Activated CD4-positive, alpha-beta memory T cell treated with anti-CD3 and anti-CD28 coated beads, Interleukin-2, amount 10 ng/mL, durations not matched to agents 7 days and 5 days (primary cell): ENCODE data around the gene SGK2. TPM values are rescaled to one million over a fixed set of nuclear protein-coding genes. Genes with fewer than 3 reads are reported as not detected.

ENCODE experiments used
- CTCF ChIA-PET: fragments of 350-600 bp; sonication (Branson Sonifier 250); formaldehyde crosslinking; loops from one replicate; lab custom pipeline; 2021; ENCODE audit warnings: antibody characterized with exemption, inconsistent platforms; lab: Charles Lee
- POLR2A ChIA-PET: fragments of 350-600 bp; sonication (Branson Sonifier 250); formaldehyde crosslinking; loops from one replicate; lab custom pipeline; 2021; ENCODE audit warnings: antibody characterized with exemption; lab: Charles Lee
- DNase-seq: peaks from one replicate; pipeline ENCODE4 v3.0.0-alpha.2; 2020
- H3K27ac Mint-ChIP-seq: one replicate; pipeline ENCODE4 v1.8.0; 2021; ENCODE audit warnings: mild to moderate bottlenecking, mixed read lengths
- H3K27me3 Mint-ChIP-seq: one replicate; pipeline ENCODE4 v1.8.0; 2021; ENCODE audit warnings: mixed read lengths
- H3K36me3 Mint-ChIP-seq: one replicate; pipeline ENCODE4 v1.8.0; 2021; ENCODE audit warnings: low read depth, mixed read lengths
- H3K4me1 Mint-ChIP-seq: one replicate; pipeline ENCODE4 v1.8.0; 2021; ENCODE audit warnings: mixed read lengths
- H3K4me3 Mint-ChIP-seq: one replicate; pipeline ENCODE4 v1.8.0; 2021; ENCODE audit warnings: mild to moderate bottlenecking, mixed read lengths
- H3K9me3 Mint-ChIP-seq: one replicate; pipeline ENCODE4 v1.8.0; 2021; ENCODE audit warnings: mixed read lengths
- total RNA-seq, 2 experiments: library from RNA; stranded (reverse); gene quantifications; one replicate each; pipeline ENCODE4 v1.2.3, GENCODE V29; 2021

The SGK2 gene
- total RNA-seq, 2 experiments from 2014 or later: 0.53 TPM; not detected in 1

DNA sequence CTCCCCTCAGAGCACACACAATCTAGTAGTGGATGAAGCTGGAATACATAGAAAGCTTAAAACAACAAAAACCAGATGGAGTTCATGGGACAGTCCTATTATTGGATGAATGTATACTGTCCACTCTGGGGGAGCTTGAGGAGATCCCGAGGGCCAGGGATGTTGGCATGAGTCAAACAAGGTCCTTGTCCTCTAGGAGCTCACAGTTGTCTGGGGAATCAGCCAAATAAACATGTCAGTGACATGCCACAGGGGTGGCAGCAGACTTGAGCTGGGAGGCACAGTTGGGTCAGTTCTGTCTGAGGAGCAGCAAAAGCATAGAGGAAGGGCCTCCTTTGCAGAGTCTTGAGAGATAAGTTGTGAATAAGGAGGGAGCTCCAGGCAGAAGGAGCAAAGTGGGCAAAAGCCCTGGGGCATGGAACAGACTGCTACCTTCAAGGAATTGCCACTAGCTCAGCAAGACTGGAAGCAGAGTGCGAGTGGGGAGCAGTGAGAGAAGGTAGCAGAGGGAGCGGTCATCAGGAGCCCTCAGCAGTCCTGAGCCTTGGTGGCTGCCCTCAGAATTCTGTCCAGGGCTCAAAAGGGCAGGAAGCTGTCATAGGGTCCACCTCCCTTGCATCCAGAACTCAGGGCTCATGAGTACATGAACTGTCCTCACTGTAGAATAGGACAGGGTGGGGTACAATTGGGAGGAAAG, 29.2 kb upstream of the SGK2 start:
- CTCF ChIA-PET: interaction anchor here (0.9 to 1.3 kb wide), 2 partner anchors 9 to 11 kb away, joined by 3 read pairs; no protein-coding TSS in a partner anchor
- H3K27me3 Mint-ChIP-seq: peaks cover 1% of the 10 kb centered on the region
- POLR2A ChIA-PET: no interaction called here

DNA sequence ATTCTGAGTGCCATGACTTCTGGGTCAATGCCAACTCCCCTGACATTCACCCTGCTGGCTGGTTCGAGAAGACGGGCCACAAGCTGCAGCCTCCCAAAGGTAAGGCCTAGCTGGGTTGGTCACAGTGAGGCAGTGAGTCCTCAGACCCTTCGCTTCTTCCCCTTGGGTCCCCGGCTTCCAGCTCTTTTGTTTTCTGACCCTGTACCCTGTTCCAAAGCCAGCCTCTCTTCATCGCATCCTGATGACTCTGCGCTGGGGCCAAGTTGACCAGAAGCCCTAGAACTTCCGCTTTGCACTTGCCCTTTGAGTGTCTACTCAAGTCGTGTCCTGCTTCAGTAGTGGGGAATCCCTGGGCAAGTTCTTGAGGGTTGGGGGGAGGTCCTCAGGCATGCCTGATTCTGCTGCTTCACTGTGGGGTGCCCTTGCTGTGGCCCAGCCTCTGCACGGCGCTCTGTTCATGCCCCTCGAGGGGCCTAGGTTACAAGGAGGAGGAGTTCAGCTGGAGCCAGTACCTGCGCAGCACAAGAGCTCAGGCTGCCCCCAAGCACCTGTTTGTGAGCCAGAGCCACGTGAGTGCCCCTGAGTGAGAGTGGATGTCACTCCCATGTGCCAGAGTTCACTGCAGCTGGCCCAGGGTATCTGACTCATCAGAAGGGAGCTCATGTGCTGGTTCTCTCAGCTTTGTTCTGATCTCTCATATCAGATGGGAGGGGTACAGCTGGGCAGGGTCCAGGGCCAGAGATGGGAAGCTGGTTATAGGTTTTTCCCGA, 28.3 kb upstream of the SGK2 start:
- no peak for DNase-seq
- Mint-ChIP-seq H3K36me3 (no peaks in the 10 kb centered on the region), H3K4me1 (no peaks in the 10 kb centered on the region), H3K4me3 (no peak overlapping the region), H3K27me3 (peaks cover 1% of the 10 kb centered on the region), H3K27ac (peak overlapping the region; percentile 21), H3K9me3 (no peaks in the 10 kb centered on the region)
- ChIA-PET POLR2A (no interaction called here), CTCF (interaction anchor here (0.5 to 0.9 kb wide), 2 partner anchors 8 to 1524 kb away, joined by 3 to 4 read pairs; no protein-coding TSS in a partner anchor)

More for the DNA sequence above, 29.2 kb upstream of the SGK2 start:
- H3K4me1 Mint-ChIP-seq: no peaks in the 10 kb centered on the region
- no peaks in the 10 kb centered on the region for H3K9me3 Mint-ChIP-seq
- H3K4me3 Mint-ChIP-seq: no peak overlapping the region
- no peak for DNase-seq
- no peak overlapping the region for H3K27ac Mint-ChIP-seq
- H3K36me3 Mint-ChIP-seq: no peaks in the 10 kb centered on the region

DNA sequence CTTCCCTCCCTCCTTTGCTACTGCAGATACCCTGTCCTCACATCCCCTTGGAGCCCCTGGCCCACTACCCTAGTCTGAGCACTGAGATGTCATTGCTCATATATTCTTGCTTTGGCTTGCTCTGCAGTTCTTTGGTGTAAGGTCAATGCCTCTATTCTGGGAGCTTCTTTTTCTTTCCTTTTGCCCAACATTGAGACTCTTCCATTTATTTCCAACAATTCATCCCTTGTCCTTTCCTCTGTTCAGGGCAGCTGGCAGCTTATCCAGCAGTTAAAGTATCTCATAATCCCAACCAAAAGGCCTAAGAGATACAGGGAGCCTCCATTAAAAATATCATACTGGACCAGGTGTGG, 27.8 kb upstream of the SGK2 start:
- ChIA-PET POLR2A (no interaction called here), CTCF (interaction anchor here (0.5 kb wide), 1 partner anchor 1524 kb away, joined by 4 read pairs; no protein-coding TSS in a partner anchor)
- Mint-ChIP-seq H3K4me1 (no peaks in the 10 kb centered on the region), H3K9me3 (no peaks in the 10 kb centered on the region), H3K36me3 (no peaks in the 10 kb centered on the region), H3K27me3 (peaks cover 1% of the 10 kb centered on the region), H3K27ac (no peak overlapping the region), H3K4me3 (no peak overlapping the region)
- DNase-seq: no peak

DNA sequence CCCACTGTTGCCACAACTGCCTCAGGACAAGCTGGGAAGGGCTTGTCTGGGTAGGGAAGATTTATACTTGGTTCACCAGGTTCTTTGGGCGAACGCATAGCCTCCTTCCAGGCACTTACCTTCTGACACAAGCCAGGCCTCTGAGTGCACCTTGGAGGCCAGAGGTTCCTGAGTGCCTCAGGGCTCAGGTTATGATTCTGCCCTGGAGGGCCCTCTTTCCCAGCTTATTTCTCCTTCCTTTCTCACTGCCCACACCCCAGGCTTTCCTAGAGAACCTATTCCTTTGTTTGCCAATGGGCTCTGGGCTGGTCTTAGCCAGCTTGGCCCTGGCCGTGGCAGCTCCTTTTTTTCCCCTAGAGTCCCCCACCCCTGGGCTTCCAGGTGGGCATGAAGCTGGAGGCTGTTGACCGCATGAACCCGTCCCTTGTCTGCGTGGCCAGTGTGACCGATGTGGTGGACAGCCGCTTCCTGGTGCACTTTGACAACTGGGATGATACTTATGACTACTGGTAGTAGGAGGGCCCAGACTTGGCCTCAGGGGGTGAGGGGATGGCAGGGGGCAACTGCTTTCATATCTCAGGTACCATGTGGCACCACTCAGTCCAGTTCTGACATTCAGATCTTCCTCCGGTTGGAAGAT, 26.3 kb upstream of the SGK2 start:
- H3K4me3 Mint-ChIP-seq: no peak overlapping the region
- no peaks in the 10 kb centered on the region for H3K9me3 Mint-ChIP-seq
- DNase-seq: no peak
- H3K4me1 Mint-ChIP-seq: no peaks in the 10 kb centered on the region
- no peaks in the 10 kb centered on the region for H3K36me3 Mint-ChIP-seq
- ChIA-PET CTCF (no interaction called here), POLR2A (no interaction called here)
- no peaks in the 10 kb centered on the region for H3K27me3 Mint-ChIP-seq
- H3K27ac Mint-ChIP-seq: no peak overlapping the region

DNA sequence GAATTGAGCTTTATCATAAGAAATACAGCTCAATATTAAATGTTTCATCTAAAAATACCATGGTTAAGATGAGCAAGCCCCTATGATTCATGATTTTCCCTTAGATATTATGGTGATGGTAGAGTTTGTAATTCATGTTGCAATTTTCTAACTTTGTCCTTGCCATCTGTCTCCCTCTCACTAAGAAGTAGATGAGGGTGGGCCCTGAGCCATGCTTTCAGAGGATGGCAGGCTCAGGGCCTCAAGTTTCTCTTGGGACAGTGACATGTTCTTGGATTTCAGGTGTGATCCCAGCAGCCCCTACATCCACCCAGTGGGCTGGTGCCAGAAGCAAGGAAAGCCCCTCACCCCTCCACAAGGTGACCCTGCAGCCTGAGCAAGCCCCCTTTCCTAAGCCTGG, 25.8 kb upstream of the SGK2 start:
- Mint-ChIP-seq H3K27me3 (no peaks in the 10 kb centered on the region), H3K36me3 (no peaks in the 10 kb centered on the region), H3K9me3 (no peaks in the 10 kb centered on the region), H3K4me3 (no peak overlapping the region), H3K4me1 (no peaks in the 10 kb centered on the region), H3K27ac (no peak overlapping the region)
- DNase-seq: no peak
- ChIA-PET POLR2A (no interaction called here), CTCF (no interaction called here)

DNA sequence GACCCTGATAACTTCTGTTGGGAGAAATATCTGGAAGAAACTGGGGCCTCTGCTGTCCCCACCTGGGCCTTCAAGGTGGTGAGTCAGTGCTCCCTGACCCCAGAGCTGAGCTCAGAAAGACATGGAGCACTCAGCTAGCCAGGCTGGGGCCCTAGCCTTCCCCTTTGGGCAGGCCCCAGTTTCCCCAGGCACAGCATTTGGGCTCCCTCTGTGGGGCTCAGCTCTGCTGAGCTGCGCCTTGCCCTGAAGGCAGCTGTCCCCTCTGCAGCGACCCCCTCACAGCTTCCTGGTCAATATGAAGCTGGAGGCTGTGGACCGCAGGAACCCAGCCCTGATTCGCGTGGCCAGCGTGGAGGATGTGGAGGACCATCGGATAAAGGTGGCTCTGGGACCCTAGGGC, 24.8 kb upstream of the SGK2 start:
- no peaks in the 10 kb centered on the region for H3K4me1 Mint-ChIP-seq
- no peaks in the 10 kb centered on the region for H3K27me3 Mint-ChIP-seq
- ChIA-PET CTCF (no interaction called here), POLR2A (no interaction called here)
- H3K9me3 Mint-ChIP-seq: no peaks in the 10 kb centered on the region
- no peak overlapping the region for H3K4me3 Mint-ChIP-seq
- no peaks in the 10 kb centered on the region for H3K36me3 Mint-ChIP-seq
- H3K27ac Mint-ChIP-seq: no peak overlapping the region
- DNase-seq: no peak

DNA sequence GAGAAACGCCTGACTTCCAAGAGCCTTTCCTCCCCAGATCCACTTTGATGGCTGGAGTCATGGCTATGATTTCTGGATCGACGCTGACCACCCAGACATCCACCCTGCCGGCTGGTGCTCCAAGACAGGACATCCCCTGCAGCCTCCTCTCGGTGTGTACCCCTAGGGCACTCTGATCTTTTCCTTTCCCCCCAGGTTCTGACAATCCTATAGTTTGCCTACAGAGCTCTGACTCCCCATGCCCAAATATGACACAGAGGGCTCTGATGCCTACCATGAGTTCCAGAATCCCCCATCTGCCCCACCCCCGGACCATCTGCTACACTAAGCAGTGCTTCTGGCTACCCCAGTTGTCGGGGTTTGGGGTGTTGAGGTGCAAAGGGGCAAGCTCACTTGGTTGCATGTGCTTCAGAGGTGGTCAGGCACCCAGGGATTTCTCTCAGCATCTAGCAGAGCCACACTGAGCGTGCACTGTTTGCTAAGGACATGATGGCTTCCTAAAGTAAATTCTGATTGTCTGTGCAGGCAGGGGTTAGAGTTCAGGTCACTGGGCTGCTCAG, 24.0 kb upstream of the SGK2 start:
- H3K4me1 Mint-ChIP-seq: no peaks in the 10 kb centered on the region
- no peak overlapping the region for H3K27ac Mint-ChIP-seq
- no peaks in the 10 kb centered on the region for H3K9me3 Mint-ChIP-seq
- H3K4me3 Mint-ChIP-seq: no peak overlapping the region
- ChIA-PET POLR2A (no interaction called here), CTCF (no interaction called here)
- no peaks in the 10 kb centered on the region for H3K27me3 Mint-ChIP-seq
- DNase-seq: no peak
- no peaks in the 10 kb centered on the region for H3K36me3 Mint-ChIP-seq

DNA sequence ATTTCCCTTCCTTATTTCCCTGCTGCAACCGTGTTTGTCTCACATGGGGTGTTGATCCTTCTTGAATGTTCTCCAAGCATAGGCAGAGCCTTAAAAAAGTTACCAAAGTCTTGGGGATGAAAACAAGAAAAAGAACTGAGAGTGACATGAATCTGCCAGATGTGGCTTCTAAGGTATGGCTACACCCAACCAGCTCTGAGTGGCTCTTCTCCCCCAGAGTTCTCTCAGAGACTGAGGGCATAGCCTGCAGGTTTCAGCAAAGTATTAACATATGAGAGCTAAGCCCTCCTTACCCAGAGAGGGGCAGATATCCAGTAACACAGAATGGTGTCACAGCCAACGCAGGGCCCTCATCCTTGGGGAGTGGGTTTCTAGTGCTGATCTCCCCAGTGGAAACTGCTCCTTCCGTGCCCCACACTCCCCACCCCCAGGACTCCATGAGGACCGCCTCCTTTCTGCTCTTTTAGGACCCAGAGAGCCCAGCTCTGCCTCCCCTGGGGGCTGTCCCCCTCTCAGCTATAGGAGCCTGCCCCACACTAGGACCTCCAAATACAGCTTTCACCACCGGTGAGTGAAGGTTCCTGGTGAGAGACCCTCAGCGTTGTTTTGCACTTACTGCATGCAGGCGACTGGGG, 23.3 kb upstream of the SGK2 start:
- no peaks in the 10 kb centered on the region for H3K4me1 Mint-ChIP-seq
- H3K27me3 Mint-ChIP-seq: no peaks in the 10 kb centered on the region
- POLR2A ChIA-PET: no interaction called here
- CTCF ChIA-PET: no interaction called here
- no peak overlapping the region for H3K4me3 Mint-ChIP-seq
- DNase-seq: no peak
- no peak overlapping the region for H3K27ac Mint-ChIP-seq
- no peaks in the 10 kb centered on the region for H3K36me3 Mint-ChIP-seq
- H3K9me3 Mint-ChIP-seq: no peaks in the 10 kb centered on the region

DNA sequence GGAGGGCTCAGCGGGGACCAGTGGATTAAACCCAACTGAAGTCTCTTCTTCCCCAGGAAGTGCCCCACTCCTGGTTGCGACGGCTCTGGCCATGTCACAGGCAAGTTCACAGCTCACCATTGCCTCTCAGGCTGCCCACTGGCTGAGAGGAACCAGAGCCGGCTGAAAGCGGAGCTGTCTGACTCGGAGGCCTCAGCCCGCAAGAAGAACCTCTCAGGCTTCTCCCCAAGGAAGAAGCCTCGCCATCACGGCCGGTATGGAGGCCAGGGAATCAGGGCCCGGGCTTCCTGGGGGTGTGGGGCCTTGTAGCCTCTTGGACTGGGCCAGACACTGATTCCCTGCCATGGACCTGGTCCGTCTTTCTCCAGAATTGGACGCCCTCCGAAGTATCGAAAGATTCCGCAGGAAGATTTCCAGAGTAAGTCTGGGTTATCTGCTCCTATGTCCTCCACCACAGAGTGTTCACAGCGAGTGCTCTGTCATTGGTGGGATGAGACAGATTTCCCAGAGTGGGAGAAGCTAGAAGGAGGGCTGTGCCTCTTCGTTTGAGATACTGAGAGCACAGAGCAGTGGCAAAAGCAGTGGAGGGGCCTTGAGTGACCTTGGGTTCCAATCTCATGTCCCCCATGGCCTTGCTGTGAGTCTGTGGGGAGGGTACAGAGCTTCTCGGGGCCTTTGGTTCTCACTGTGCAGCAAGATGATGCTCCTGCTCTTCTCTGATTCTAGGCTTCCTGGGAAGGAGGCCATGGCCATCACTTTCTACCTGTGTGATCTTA, 22.6 kb upstream of the SGK2 start:
- POLR2A ChIA-PET: interaction anchor here (1.0 kb wide), 1 partner anchor 79 kb away, joined by 3 read pairs; the partner anchor contains the start of gene SRSF6
- CTCF ChIA-PET: interaction anchor here (1.5 to 3.7 kb wide), 2 partner anchors 9 to 156 kb away, joined by 5 to 27 read pairs; no protein-coding TSS in a partner anchor
- no peaks in the 10 kb centered on the region for H3K36me3 Mint-ChIP-seq
- no peaks in the 10 kb centered on the region for H3K9me3 Mint-ChIP-seq
- H3K4me3 Mint-ChIP-seq: no peak overlapping the region
- H3K27me3 Mint-ChIP-seq: no peaks in the 10 kb centered on the region
- DNase-seq: no peak
- no peak overlapping the region for H3K27ac Mint-ChIP-seq
- no peaks in the 10 kb centered on the region for H3K4me1 Mint-ChIP-seq

DNA sequence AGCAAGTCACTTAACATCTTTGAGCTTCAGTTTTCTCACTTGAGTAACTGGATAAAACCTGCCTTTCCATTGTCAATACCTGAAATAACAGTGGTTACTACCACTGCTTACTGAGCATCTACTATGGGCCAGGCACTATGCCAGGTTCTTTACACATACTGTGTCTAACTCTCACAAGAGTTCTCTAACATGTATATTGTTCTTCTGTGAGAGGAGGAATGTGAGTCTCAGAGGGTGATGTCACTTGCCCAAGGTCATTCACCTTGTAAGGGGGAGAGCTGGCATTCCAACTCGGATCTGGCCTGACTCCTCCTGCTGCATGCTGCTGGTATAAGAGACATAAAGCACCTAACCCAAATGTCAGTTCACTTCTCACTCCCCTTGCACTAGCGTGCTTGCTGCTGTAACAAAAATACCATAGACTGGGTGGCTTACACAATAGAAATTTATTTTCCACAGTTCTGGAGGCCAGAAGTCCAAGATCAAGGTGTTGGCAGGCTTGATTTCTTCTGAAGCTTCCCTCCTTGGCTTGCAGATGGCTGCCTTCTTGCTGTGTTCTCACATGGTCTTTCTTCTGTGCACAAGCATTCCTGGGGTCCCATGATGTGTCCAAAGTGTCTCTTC, 21.9 kb upstream of the SGK2 start:
- Mint-ChIP-seq H3K27me3 (no peaks in the 10 kb centered on the region), H3K36me3 (no peaks in the 10 kb centered on the region), H3K9me3 (no peaks in the 10 kb centered on the region), H3K4me1 (no peaks in the 10 kb centered on the region), H3K4me3 (no peak overlapping the region), H3K27ac (no peak overlapping the region)
- no peak for DNase-seq
- ChIA-PET POLR2A (interaction anchor here (1.0 to 1.1 kb wide), 2 partner anchors 79 to 80 kb away, joined by 3 read pairs; partner anchors contain the start of gene SRSF6), CTCF (interaction anchor here (0.8 to 3.7 kb wide), 4 partner anchors 8 to 156 kb away, joined by 3 to 27 read pairs (median 4); no protein-coding TSS in a partner anchor)

DNA sequence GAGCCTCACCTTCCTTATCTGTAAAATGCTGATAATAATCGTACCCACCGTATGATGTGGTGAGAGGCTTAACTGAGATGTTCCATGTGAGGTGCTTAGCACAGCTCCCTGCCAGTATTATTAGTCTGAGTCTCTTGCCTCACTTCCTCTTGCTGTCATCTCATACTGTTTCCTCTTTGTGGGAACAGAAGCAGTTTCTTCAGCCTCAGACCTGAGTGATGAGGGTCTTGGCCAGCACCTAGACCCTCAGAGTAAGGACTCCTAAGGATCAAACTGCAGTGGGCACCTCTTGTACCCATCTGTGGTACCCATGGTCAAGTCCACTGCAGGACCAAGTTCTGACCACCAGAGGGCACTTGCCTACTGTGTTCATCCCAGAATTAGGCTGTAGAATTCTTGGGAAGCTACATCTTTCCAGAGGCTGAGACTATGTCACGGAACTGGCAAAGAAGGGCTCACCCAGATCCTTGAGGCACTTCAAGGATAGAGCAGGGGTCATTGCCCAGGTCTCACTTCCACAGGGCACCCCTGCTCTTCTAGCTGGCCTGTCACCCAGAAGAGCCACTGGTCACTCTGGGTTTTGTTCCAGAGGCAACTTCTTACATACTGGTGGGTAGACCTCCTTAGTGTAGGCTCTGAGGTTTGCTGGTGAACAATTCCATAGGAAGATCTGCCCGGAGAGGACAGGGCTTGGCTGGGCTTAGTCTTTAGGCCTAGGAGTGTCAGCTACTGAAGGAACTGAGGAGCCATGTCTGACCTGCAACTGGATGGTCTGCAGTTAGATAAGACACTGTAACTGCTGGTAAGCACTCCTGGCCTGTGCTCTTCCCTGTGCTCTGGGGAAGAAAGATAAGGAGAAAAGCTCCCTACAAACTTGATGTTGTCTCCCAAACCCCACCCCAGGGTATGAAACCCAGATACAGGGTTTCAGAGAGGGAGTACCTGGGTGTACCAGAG, 20.6 kb upstream of the SGK2 start:
- Mint-ChIP-seq H3K4me3 (no peak overlapping the region), H3K9me3 (no peaks in the 10 kb centered on the region), H3K27me3 (no peaks in the 10 kb centered on the region), H3K36me3 (no peaks in the 10 kb centered on the region), H3K27ac (no peak overlapping the region), H3K4me1 (no peaks in the 10 kb centered on the region)
- ChIA-PET POLR2A (interaction anchor here (1.1 to 1.5 kb wide), 2 partner anchors 80 to 81 kb away, joined by 3 to 8 read pairs; partner anchors contain the start of gene SRSF6), CTCF (interaction anchor here (0.7 to 3.7 kb wide), 25 partner anchors 7 to 554 kb away, joined by 3 to 27 read pairs (median 4); partner anchors contain the start of gene IFT52)
- peak; percentile 50 for DNase-seq
